BJ (cell line): ENCODE measurements around the gene SORBS1. TPM values are rescaled to one million over a fixed set of nuclear protein-coding genes. Genes with fewer than 3 reads are reported as not detected.

ENCODE experiments used
- CTCF ChIA-PET: fragments of 350-600 bp; formaldehyde crosslinking; extraction: SDS; loops from one replicate; lab custom pipeline; 2021; ENCODE audit warnings: antibody characterized with exemption, inconsistent platforms; lab: Yijun Ruan, JAX
- POLR2A ChIA-PET: fragments of 300-600 bp; sonication (Branson Sonifier 250); formaldehyde crosslinking; extraction: SDS; loops from one replicate; lab custom pipeline; 2021; ENCODE audit warnings: antibody characterized with exemption; lab: Charles Lee
- DNase-seq: peaks from one replicate; pipeline ENCODE4 v3.0.0-alpha.2; 2011; ENCODE audit warnings: low read depth
- H3K27me3 ChIP-seq: 2 replicates; pipeline ENCODE4 v1.6.0; 2011; ENCODE audit warnings: low read length; ENCODE audit not compliant: control insufficient read depth, insufficient read depth
- H3K36me3 ChIP-seq: 2 replicates; pipeline ENCODE4 v1.5.1; 2011; ENCODE audit warnings: low read length; ENCODE audit not compliant: control insufficient read depth, insufficient read depth
- H3K4me3 ChIP-seq: 2 replicates; pipeline ENCODE4 v1.5.1; 2011; ENCODE audit warnings: low read depth, mild to moderate bottlenecking, control low read depth, low read length
- polyA plus RNA-seq: library from polyadenylated mRNA; depleted of rRNA; stranded (reverse); fragments of >200 nt; gene quantifications from 2 replicates; pipeline ENCODE4 v1.2.3, GENCODE V29; 2011
- TF ChIP-seq, protein P1 (sequence below): IDR thresholded peaks from 2 replicates; pipeline ENCODE4 v1.5.1; 2011; ENCODE audit warnings: low read depth, mild to moderate bottlenecking, control low read depth, inconsistent platforms, low read length, moderate library complexity; ENCODE audit not compliant: insufficient read depth

The SORBS1 gene
- polyA plus RNA-seq, 1 experiment, result 1.8 TPM

DNA sequence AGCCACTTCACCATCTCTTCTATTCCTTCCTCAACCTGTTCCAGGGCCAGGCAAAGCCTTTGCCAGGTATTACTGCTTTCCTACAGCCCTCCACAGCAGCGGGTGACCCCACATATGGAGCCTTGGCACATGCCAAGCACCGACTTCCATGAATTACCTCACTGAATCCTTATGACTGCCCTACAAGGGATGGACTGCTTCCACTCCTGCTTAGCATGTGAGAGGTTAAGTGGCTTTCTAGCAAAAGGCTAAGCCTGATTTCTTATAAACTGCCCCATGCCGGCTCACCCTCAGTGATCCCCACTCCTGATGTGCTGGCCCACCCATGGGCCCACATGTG is 226.4 kb downstream of the SORBS1 start:
- no peaks in the 10 kb centered on the region for H3K27me3 ChIP-seq
- H3K36me3 ChIP-seq, result no peaks in the 10 kb centered on the region
- ChIA-PET CTCF (interaction anchor here (1.7 kb wide), 1 partner anchor 88 kb away, joined by 4 read pairs; no protein-coding TSS in a partner anchor), POLR2A (no interaction called here)
- TF ChIP-seq, protein P1, sequence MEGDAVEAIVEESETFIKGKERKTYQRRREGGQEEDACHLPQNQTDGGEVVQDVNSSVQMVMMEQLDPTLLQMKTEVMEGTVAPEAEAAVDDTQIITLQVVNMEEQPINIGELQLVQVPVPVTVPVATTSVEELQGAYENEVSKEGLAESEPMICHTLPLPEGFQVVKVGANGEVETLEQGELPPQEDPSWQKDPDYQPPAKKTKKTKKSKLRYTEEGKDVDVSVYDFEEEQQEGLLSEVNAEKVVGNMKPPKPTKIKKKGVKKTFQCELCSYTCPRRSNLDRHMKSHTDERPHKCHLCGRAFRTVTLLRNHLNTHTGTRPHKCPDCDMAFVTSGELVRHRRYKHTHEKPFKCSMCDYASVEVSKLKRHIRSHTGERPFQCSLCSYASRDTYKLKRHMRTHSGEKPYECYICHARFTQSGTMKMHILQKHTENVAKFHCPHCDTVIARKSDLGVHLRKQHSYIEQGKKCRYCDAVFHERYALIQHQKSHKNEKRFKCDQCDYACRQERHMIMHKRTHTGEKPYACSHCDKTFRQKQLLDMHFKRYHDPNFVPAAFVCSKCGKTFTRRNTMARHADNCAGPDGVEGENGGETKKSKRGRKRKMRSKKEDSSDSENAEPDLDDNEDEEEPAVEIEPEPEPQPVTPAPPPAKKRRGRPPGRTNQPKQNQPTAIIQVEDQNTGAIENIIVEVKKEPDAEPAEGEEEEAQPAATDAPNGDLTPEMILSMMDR, result no peak
- no peak for DNase-seq
- H3K4me3 ChIP-seq, result no peak overlapping the region

DNA sequence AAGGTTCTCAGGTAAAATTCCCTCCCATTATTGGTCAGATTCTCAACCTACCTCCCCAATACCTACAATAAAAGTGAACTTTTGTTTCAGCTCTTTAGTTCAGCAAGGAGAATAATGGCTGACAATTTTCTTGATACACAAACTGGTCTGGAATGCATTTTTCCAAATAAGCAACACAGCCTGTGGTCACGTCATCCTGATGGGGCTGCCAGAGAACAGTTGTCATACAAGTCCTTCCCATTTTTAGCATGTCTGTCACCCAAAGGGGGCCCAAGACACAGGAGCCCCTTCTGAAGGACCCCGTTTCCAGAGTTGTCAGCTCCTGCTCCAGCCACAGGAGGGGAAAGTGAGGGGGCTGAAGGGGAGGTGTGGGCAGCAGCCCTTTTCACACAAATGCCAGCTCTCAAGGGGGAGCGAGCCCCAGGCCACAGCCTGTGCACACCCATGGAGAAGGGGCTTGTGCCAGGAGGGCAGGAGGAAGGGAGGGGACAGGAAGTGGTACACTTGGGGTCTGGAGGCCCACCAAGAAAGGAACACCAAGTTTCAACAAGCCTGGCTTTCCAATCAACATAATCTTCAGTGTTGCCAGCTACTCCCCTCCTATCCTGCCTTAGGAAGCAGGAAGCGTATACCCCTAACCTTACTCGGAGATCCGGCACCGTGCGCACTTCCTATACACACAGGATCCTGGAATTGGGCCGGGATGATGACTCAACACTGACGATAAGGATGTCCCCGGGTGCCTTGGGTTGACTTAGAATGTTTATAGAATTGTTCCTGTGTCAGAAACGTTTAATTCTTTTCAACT is 227.0 kb downstream of the SORBS1 start:
- TF ChIP-seq, protein P1, result no peak
- peak; percentile 56 for DNase-seq
- ChIA-PET CTCF (interaction anchor here (1.7 kb wide), 1 partner anchor 87 kb away, joined by 4 read pairs; no protein-coding TSS in a partner anchor), POLR2A (no interaction called here)
- Histone ChIP-seq H3K27me3 (no peaks in the 10 kb centered on the region), H3K4me3 (no peak overlapping the region), H3K36me3 (no peaks in the 10 kb centered on the region)

DNA sequence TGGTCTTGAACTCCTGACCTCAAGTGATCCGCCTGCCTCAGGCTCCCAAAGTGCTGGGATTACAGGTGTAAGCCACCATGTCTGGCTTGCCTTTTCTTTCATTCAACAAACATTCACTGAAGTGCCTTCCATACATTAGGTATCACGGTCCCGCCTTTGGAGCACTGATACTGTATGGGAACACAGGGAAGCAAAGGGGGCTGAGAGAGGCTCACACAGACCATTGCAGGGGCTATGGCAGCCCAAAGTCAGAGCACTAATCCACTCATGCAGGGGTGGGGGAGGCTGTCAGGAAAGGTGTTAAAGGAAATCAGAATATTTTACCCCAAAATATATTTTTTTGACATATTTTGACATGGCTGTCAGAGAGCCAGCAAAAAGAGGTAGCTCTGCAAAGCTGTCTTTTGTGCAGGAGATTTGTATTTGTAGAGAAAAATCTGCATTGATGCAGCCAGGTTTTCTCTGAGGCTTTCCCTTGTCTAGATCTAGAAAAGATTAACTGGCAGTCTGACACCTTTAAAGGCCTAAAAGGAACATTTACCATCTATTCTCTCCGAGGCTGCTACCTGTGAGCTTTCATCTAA is 228.4 kb downstream of the SORBS1 start:
- Histone ChIP-seq H3K27me3 (no peaks in the 10 kb centered on the region), H3K4me3 (no peak overlapping the region), H3K36me3 (no peaks in the 10 kb centered on the region)
- ChIA-PET CTCF (no interaction called here), POLR2A (interaction anchor here (0.7 kb wide), 1 partner anchor 47 kb away, joined by 3 read pairs; no protein-coding TSS in a partner anchor)
- no peak for DNase-seq
- TF ChIP-seq, protein P1, result no peak

DNA sequence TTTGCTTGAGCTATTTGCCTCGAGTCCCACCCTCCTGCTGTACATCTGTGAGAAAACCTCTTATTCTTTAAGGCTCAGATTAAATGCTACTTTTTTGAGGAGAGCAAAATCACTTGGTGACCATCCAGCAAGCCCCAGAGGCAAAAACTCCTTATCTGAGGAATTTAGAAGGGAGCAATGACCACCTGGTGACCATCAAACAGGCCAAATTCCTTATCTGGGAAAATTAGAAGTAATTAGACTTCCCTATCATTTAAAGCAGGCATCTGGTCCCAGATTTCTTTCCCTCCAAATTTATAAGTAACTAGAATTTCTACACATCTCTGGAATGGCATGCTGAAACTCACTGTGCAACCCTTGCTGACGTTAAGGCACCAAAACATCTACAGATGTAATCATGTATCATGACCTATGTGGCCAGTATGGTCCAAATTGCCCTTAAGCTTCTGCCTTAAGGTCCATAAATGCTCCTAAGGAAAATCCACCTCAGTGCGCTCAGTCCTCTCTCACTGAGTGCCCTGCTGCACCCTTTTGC is 229.5 kb downstream of the SORBS1 start:
- POLR2A ChIA-PET, result interaction anchor here (0.5 kb wide), 1 partner anchor 118 kb away, joined by 3 read pairs; no protein-coding TSS in a partner anchor
- TF ChIP-seq, protein P1, result no peak
- CTCF ChIA-PET, result no interaction called here

DNA sequence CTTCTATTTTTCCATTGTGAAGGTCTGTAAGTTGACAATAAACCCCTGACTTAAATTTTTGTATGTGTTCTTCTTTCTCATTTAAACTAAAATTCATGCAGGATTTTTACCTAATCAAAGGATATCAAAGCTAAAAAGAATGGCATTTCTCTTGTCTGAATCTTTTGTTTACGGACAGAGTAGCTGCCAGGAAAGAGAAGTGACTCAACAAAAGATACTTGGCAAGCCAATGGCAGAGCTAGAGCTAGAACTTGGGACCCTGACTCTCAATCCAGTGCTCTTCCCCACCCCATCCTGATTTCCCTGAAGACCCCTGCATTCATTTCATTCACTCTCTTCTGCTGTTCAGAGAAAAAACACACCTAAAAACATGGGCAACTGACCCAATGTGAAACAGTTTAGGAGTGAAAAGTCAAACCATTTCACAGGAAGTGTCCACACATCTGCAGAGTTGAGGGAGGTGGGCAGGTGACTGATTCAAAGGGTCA is 230.2 kb downstream of the SORBS1 start:
- H3K4me3 ChIP-seq, result no peak overlapping the region
- no peak for DNase-seq
- ChIA-PET POLR2A (interaction anchor here (0.5 kb wide), 1 partner anchor 119 kb away, joined by 3 read pairs; no protein-coding TSS in a partner anchor), CTCF (no interaction called here)
- H3K27me3 ChIP-seq, result no peaks in the 10 kb centered on the region
- TF ChIP-seq, protein P1, result no peak
- H3K36me3 ChIP-seq, result no peaks in the 10 kb centered on the region

More for the DNA sequence above, 229.5 kb downstream of the SORBS1 start:
- no peak for DNase-seq
- H3K36me3 ChIP-seq, result no peaks in the 10 kb centered on the region
- H3K4me3 ChIP-seq, result no peak overlapping the region
- no peaks in the 10 kb centered on the region for H3K27me3 ChIP-seq
